22Rv1 (cell line): ENCODE results near the gene CAND1.
A peak's percentile ranks its signal among the peaks of the same experiment; 100 is the strongest.

Experiments
- H3K27ac ChIP-seq: fragments of 450-650 bp; 2 replicates; pipeline ENCODE4 v1.5.1; 2017
- ZFX ChIP-seq: fragments of 450-650 bp; IDR thresholded peaks from 2 replicates; pipeline ENCODE4 v1.6.1; 2017; ENCODE audit warnings: antibody characterized with exemption, borderline replicate concordance
- TF ChIP-seq, protein P1 (sequence below): fragments of 450-650 bp; IDR thresholded peaks from 2 replicates; pipeline ENCODE4 v1.5.1; 2017; ENCODE audit warnings: mild to moderate bottlenecking

Gene CAND1

GRCh38 chr12:67269633-67270573 lies 745 bp downstream of the CAND1 start:
- peak; percentile 18; the same call in 1 of the 2 replicates for TF ChIP-seq ZFX
- TF ChIP-seq, protein P1, sequence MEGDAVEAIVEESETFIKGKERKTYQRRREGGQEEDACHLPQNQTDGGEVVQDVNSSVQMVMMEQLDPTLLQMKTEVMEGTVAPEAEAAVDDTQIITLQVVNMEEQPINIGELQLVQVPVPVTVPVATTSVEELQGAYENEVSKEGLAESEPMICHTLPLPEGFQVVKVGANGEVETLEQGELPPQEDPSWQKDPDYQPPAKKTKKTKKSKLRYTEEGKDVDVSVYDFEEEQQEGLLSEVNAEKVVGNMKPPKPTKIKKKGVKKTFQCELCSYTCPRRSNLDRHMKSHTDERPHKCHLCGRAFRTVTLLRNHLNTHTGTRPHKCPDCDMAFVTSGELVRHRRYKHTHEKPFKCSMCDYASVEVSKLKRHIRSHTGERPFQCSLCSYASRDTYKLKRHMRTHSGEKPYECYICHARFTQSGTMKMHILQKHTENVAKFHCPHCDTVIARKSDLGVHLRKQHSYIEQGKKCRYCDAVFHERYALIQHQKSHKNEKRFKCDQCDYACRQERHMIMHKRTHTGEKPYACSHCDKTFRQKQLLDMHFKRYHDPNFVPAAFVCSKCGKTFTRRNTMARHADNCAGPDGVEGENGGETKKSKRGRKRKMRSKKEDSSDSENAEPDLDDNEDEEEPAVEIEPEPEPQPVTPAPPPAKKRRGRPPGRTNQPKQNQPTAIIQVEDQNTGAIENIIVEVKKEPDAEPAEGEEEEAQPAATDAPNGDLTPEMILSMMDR: no peak; the same call in 1 of the 2 replicates
- peak overlapping the region; percentile 98 for H3K27ac ChIP-seq

DNA sequence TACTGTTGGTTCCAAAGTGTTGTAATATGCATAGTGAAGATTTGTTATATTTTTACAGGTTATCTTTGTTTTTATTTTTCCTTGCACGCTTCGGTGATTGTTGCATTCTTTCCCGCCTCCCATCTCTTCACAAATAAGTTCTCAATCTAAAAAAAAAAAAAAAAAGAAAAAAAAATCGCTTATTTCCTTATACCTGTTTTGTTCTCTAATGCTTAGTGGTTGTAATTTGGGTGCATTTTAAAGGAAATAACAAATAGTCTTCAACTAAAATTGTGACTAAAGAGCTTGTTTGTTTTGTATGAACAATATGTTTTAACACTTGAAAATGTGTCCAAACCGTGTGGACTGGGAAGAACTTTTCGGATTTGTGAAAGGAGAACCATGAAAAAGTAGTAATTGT lies 1.5 kb downstream of the CAND1 start:
- TF ChIP-seq ZFX: no peak
- TF ChIP-seq, protein P1: no peak
- H3K27ac ChIP-seq: peak overlapping the region; percentile 98

- H3K27ac ChIP-seq: no peak overlapping the region
- TF ChIP-seq ZFX: no peak
Observed at GRCh38 chr12:67271976-67272375, 2.8 kb downstream of the CAND1 start.

GRCh38 chr12:67274186-67274585 lies 5.0 kb downstream of the CAND1 start:
- H3K27ac ChIP-seq: no peak overlapping the region
- TF ChIP-seq, protein P1: no peak
- TF ChIP-seq ZFX: no peak

DNA sequence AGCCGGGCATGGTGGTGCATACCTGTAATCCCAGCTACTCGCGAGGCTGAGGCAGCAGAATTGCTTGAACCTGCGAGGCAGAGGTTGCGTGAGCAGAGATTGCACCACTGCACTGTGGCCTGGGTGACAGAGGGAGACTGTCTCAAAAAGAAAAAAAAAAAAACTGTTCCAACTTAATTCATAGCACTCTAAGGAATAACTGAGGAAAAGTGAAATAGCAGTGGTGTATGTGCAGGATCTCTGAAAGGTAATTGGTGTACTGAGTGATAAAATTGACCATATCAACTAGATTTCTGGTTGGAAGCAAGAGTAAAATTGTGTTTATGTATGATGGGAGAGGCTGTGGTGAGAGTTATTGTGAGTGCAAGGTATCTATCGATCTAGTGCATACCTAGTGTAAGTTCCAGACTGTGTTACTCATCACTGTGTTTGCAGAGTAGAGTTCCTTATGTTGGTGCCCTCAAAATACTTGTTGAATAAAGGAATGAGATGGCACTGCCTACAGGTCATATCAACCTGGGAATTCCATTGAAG lies 6.3 kb downstream of the CAND1 start:
- TF ChIP-seq, protein P1: no peak
- no peak for TF ChIP-seq ZFX
- no peak overlapping the region for H3K27ac ChIP-seq

DNA sequence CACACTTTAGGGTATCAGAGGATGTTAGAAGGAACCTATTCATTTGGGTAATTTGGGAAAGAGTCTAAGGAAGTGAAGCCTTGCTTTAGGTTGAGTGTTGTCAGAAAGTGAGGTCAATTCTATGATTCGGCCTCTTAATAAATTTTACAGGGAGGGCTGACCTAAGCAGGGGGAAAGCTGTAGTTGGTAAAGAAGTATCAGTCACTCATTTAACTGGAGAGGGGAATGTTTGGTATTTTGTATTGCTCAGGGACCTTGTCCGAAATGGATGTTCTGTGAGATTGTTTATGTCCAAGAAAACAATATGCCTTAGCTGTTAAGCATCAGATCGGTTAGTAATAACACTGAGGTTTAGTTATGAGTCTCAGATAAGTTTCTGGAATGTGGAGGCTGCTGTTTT lies 7.3 kb downstream of the CAND1 start:
- H3K27ac ChIP-seq: no peak overlapping the region
- TF ChIP-seq ZFX: no peak
- TF ChIP-seq, protein P1: no peak

GRCh38 chr12:67279637-67280036 lies 10.5 kb downstream of the CAND1 start:
- no peak for TF ChIP-seq ZFX
- TF ChIP-seq, protein P1: no peak
- no peak overlapping the region for H3K27ac ChIP-seq
